HepG2 (cell line): ENCODE data around the gene VARS1. TPM values are rescaled to one million over a fixed set of nuclear protein-coding genes. Genes with fewer than 3 reads are reported as not detected.

Experiments
- ELF3 ChIP-seq: IDR thresholded peaks from 2 replicates; pipeline ENCODE4 v1.6.1; 2016; ENCODE audit warnings: missing genetic modification reagents, missing compliant biosample characterization
- KDM4B ChIP-seq: sonication (generic); formaldehyde crosslinking; IDR thresholded peaks from 2 replicates; pipeline ENCODE4 v1.4.0; 2020; ENCODE audit warnings: missing genetic modification reagents
- MAFF ChIP-seq: IDR thresholded peaks from 2 replicates; pipeline ENCODE4 v1.6.1; 2011; ENCODE audit warnings: low read depth, low read length, improper control_type of control experiment
- MLXIP ChIP-seq: sonication (generic); formaldehyde crosslinking; IDR thresholded peaks from 2 replicates; pipeline ENCODE4 v1.9.0; 2021; ENCODE audit warnings: missing genetic modification reagents, borderline replicate concordance
- NR2F2 ChIP-seq: IDR thresholded peaks from 2 replicates; pipeline ENCODE4 v1.6.1; 2012; ENCODE audit warnings: low read depth, inconsistent platforms, borderline replicate concordance
- PPARG ChIP-seq: conservative IDR thresholded peaks from 2 replicates; pipeline ENCODE4 v1.6.1; 2016; ENCODE audit warnings: missing biosample characterization, missing genetic modification reagents
- RERE ChIP-seq: IDR thresholded peaks from 2 replicates; pipeline ENCODE4 v1.6.1; 2016; ENCODE audit warnings: low read depth, missing genetic modification reagents, missing compliant biosample characterization
- TERF1 ChIP-seq: sonication (generic); formaldehyde crosslinking; IDR thresholded peaks from 2 replicates; pipeline ENCODE4 v1.8.0; 2022; ENCODE audit warnings: mild to moderate bottlenecking, missing genetic modification reagents, moderate library complexity
- ZBTB10 ChIP-seq: sonication (generic); formaldehyde crosslinking; IDR thresholded peaks from 2 replicates; pipeline ENCODE4 v1.4.0; 2020; ENCODE audit warnings: missing genetic modification reagents, borderline replicate concordance
- ZNF547 ChIP-seq: sonication (generic); formaldehyde crosslinking; IDR thresholded peaks from 2 replicates; pipeline ENCODE4 v1.5.1; 2020; ENCODE audit warnings: mild to moderate bottlenecking, missing genetic modification reagents
- ZNF589 ChIP-seq: sonication (generic); formaldehyde crosslinking; conservative IDR thresholded peaks from 2 replicates; pipeline ENCODE4 v1.8.0; 2022; ENCODE audit warnings: mild to moderate bottlenecking, moderate library complexity, missing genetic modification reagents
- ZNF770 ChIP-seq: sonication (generic); formaldehyde crosslinking; IDR thresholded peaks from 2 replicates; pipeline ENCODE4 v1.5.0; 2020; ENCODE audit warnings: mild to moderate bottlenecking, missing genetic modification reagents
- ZNF878 ChIP-seq: sonication (generic); formaldehyde crosslinking; IDR thresholded peaks from 2 replicates; pipeline ENCODE4 v1.8.1; 2023; ENCODE audit warnings: mild to moderate bottlenecking, missing genetic modification reagents, moderate library complexity
- polyA plus RNA-seq, 8 experiments: library from polyadenylated mRNA; depleted of rRNA in 3 of 8; stranded (reverse) in 7 of 8; unstranded in 1 of 8; fragments of >200 nt; fragmentation: Illumina TruSeq in 4 of 8; extraction: Trizol in 4 of 8; gene quantifications; 2 replicates each; pipeline versions ENCODE4 v1.2.1 to v1.2.3, GENCODE V29; 2011 to 2016; ENCODE audit warnings: low read depth in 4 of 8, missing spikeins in 1 of 8, mixed read lengths in 1 of 8; ENCODE audit not compliant: insufficient read depth in 1 of 8
- total RNA-seq, 5 experiments: library from RNA; depleted of rRNA; stranded (reverse); fragments of >200 nt; fragmentation: Illumina TruSeq; extraction: Trizol; gene quantifications; 2 replicates each; pipeline ENCODE4 v1.2.3, GENCODE V29; 2016; ENCODE audit warnings: low read depth in 1 of 5

Gene VARS1
- total and polyA plus RNA-seq, 2 of the 13 experiments (the other 11 are each of a cell fraction or from before 2014, with no cell fraction given) = 14.7 to 56.1 TPM

- no peak for TF ChIP-seq TERF1 (CRISPR knock-in tag)
- peak; percentile 33; the same call in 1 of the 2 replicates for TF ChIP-seq PPARG (CRISPR knock-in tag)
- TF ChIP-seq MLXIP = no peak
- TF ChIP-seq ELF3 (CRISPR knock-in tag) = 0 out of 2 replicates have a peak, but pooled peaks have one; percentile 15
- peak; percentile 71; the same call in 1 of the 2 replicates for TF ChIP-seq ZNF547 (CRISPR knock-in tag)
- TF ChIP-seq ZNF589 (CRISPR knock-in tag) = no peak
- TF ChIP-seq ZNF878 (CRISPR knock-in tag) = peak; percentile 43; the same call in 1 of the 2 replicates
- peak; percentile 48; the same call in 1 of the 2 replicates for TF ChIP-seq ZBTB10 (CRISPR knock-in tag)
- TF ChIP-seq ZNF770 (CRISPR knock-in tag) = peak; percentile 95
- TF ChIP-seq MAFF = no peak
- TF ChIP-seq NR2F2 = no peak; the same call in 1 of the 2 replicates
- TF ChIP-seq KDM4B = no peak; the same call in 1 of the 2 replicates
- TF ChIP-seq RERE = peak; percentile 26; the same call in 1 of the 2 replicates
Measured at GRCh38 chr6:31795616-31796298, at the start of gene VARS1 (continued).
